ENCODE data around the gene SLC5A10.

Gene SLC5A10

GRCh38 chr17:18964550-18964949, 12.6 kb downstream of the SLC5A10 start:
- DNase-seq (ENCODE audit: low read depth in 3 of 3), result no peak

DNA sequence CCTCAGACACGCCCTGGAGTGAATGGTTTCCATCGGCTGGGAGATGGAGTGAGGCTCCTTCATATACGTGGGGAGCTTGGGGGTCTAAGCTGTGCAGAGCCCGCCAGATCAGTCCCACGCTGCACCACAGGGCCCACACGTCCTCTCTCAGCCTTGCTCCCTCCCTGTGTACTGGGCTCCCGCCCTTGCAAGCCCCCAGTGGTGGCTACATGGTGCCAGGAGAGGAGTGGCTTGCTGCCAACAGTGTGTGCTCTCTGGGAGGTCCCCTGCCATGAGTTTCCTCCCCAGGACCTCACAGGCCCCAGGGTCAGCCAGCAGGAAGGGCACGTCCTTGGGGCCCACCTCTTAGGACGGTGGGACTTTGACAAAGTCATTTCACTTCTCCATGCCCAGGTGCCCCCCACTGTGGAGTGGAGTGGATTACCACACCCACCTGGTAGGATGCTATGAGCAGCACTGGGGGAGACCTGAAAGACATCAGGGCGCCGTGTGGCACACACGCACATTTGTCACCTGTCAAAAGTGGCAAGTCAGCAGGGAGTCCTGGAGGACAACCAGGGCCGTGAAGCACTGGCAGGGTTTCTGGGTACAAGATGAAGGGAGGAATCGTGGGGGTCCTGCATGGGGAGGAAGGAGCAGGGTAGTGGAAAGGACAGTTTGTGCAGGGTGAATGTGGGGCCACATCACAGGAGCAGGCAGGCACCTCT, 13.7 kb downstream of the SLC5A10 start:
- DNase-seq (ENCODE audit: low read depth in 3 of 3), result no peak

GRCh38 chr17:18966831-18967624, 15.1 kb downstream of the SLC5A10 start:
- no peak for DNase-seq (ENCODE audit: low read depth in 3 of 3)

GRCh38 chr17:18967916-18968315, 16.0 kb downstream of the SLC5A10 start:
- no peak for DNase-seq (ENCODE audit: low read depth in 3 of 3)

DNA sequence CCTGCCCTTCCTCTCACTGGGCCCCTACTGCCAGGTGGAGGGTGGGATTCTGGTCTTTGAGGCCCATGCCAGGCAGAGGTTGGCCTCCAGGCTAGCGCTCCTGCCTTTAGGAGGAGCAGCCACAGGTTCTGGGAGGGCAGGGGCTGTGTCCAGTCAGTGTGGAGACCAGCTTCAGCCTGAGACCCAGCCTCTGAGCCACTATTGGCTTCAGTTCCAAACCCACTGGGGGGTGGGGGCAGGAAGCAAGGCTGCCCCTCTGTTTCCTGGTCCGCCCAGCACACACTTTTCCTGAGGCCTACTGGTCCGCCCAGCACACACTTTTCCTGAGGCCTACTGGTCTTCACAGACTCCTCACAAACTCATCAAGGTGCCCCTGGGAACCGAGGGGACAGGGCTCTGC, 16.4 kb downstream of the SLC5A10 start:
- DNase-seq (ENCODE audit: low read depth in 3 of 3), result no peak

- DNase-seq (ENCODE audit: low read depth in 3 of 3), result no peak
Observed at GRCh38 chr17:18968945-18969887, 17.3 kb downstream of the SLC5A10 start.

GRCh38 chr17:18970582-18971480, 18.9 kb downstream of the SLC5A10 start:
- DNase-seq (ENCODE audit: low read depth in 3 of 3), result no peak

DNA sequence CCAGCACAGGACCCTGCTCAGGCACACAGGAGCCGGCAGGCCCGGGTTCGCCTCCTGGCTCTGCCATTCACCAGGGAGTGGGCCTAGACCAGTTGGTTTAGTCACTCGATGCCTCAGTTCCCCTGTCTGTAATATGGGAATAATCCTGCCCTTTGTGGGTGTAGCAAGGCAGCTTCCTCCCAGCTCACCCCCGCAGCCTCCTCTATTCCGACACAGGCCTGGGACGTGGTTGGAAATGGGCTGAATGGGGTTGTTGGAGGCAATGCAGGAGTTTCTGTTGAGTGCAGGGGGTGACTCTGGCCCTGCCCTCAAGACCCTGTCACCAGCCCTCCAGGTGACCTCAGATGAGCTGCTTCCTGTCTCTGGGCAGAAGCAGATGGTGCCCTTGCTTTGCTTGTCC, 19.8 kb downstream of the SLC5A10 start:
- DNase-seq (ENCODE audit: low read depth in 3 of 3), result no peak

GRCh38 chr17:18974407-18975149, 22.6 kb downstream of the SLC5A10 start:
- DNase-seq (ENCODE audit: low read depth in 3 of 3), result no peak

DNA sequence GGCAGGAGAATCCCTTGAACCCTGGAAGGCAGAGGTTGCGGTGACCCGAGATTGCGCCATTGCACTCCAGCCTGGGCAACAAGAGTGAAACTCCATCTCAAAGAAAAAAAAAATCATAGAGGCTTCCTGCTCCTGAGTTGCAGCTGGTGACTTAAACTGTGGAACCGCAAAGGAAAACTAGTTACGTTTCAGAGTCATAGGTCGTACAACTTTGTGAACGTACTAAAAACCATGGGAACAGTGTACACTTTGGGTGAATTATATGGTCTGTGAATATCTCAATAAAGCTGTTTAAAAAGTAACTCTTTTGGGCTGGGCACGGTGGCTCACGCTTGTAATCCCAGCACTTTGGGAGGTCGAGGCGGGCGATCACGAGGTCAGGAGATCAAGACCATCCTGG, 23.6 kb downstream of the SLC5A10 start:
- no peak for DNase-seq (ENCODE audit: low read depth in 3 of 3)

- no peak for DNase-seq (ENCODE audit: low read depth in 3 of 3)
Observed at GRCh38 chr17:18976201-18976600, 24.2 kb downstream of the SLC5A10 start.

- DNase-seq (ENCODE audit: low read depth in 3 of 3), result no peak
Observed at GRCh38 chr17:18977021-18977420, 25.1 kb downstream of the SLC5A10 start.

- DNase-seq (ENCODE audit: low read depth in 3 of 3), result no peak
Observed at GRCh38 chr17:18977646-18978045, 25.7 kb downstream of the SLC5A10 start.

GRCh38 chr17:18978050-18978449, 26.1 kb downstream of the SLC5A10 start:
- no peak for DNase-seq (ENCODE audit: low read depth in 3 of 3)

- no peak for DNase-seq (ENCODE audit: low read depth in 3 of 3)
Observed at GRCh38 chr17:18978655-18979054, 26.7 kb downstream of the SLC5A10 start.

DNA sequence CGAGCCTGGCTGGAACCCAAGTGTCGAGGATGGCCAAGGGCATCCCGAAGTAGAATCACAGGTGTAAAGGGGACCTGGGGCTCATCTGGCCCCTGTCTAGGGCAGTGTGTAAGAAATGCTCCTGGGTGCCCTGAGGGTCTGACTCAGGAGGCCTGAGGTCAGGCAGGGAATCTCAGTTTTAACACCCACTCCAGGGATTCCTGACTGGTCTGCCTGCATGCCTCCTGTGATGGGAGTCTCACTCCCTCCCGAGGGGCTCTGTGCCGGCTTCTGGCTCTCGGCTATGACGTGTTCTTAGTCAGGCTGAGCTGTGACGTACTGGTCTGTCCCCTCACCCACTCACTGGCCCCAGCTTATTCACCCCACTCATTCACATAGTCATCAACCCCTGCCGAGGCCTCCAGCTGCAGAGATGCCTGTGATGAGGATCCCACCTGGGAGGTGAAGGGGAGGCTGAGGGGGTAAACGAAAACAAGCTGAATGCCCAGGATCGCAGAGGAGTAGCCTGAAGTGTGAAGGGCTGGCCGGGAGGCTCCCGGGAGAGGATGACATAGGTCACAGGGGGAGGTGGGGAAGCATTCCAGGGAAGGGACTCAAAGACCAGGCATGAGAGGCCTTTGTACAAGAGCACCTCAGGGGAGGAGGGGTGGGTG, 28.8 kb downstream of the SLC5A10 start:
- DNase-seq (ENCODE audit: low read depth in 3 of 3), result no peak

DNA sequence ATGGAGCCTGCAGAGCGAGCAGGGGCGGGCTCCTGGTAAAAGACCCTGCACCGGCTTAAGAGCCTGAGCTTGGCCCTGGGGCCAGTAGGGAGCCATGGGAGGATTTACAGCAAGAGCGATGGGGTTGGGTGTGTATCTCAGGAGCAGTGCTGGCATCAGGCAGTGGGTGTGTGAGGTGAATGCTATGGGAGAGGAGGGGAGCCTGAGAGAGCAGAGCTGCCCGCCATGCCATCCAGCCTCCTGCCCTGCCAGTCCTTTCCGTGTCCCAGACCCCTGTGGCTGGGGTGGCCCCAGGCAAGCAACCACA, 29.3 kb downstream of the SLC5A10 start:
- no peak for DNase-seq (ENCODE audit: low read depth in 3 of 3)

DNA sequence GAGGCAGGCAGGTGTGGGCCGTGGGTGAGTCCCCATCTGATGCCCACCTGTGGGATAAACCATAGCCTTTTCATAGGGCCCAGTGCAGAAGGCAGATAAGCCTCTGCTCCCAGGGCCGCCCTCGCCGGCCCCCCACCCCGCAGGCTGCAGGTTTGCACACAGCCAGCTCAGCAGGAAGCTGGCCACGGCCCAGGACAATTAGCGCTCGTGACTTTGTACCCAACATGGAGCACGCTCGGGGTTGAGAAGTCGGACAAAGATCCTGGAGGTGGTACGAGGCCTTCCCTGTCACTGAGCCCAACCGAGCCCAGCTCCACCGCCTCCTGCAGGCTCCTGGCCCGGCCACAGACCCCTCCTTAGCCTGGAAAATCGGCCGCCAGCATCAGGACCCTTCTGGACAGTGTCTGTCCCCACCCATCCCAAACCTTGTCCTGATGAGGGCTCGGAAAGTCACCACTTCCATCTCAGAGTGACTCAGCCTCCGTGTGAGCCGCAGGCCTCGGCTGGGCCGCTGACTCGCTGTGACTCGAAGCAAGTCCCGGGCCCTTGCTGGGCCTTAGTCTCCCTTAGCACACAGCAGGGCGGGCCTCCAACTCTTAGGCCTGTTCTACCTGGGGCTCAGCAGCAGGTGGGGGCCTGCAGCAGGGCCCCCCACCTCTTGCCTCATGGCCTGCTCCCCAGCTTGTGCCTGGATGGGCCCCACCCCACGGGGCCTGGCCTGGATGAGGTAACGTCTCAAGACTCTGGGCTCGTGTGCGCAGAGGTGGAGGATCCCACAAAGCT, 29.9 kb downstream of the SLC5A10 start:
- DNase-seq (ENCODE audit: low read depth in 3 of 3), result no peak

Data from stimulated activated CD4-positive, alpha-beta T cell treated with anti-CD3 and anti-CD28 coated beads, TNF-alpha, amount 100 ng/mL, for 4 hours (primary cell).